T-helper 17 cell (primary cell): Measurements from ENCODE around the gene SEMA6B. TPM values are rescaled to one million over a fixed set of nuclear protein-coding genes. Genes with fewer than 3 reads are reported as not detected.
"Not testable (repeated sequence)": the region's sequence is repeated elsewhere in the genome, so short reads cannot be mapped to it uniquely, and the experiment has no call there.

Experiments
- ATAC-seq: fragments of 150-1000 bp; cut with Tn5 transposase; 2 replicates; pipeline ENCODE4 v1.10.0; 2021; ENCODE audit warnings: mild to moderate bottlenecking, moderate library complexity
- DNase-seq, 3 donors: peaks; one replicate each; pipeline versions ENCODE4 v3.0.0 to v3.0.0-alpha.2; 2020 to 2021
- H3K9me3 ChIP-seq: one replicate; pipeline ENCODE4 v1.7.0; 2013; ENCODE audit warnings: low read length, mild to moderate bottlenecking; ENCODE audit not compliant: control insufficient read depth, poor library complexity, severe bottlenecking
- H3K27ac Mint-ChIP-seq: one replicate; pipeline ENCODE4 v1.8.0; 2022; ENCODE audit warnings: mild to moderate bottlenecking, moderate library complexity, mixed read lengths
- H3K27me3 Mint-ChIP-seq: one replicate; pipeline ENCODE4 v1.8.0; 2022; ENCODE audit warnings: mixed read lengths
- H3K36me3 Mint-ChIP-seq: one replicate; pipeline ENCODE4 v1.8.0; 2022; ENCODE audit warnings: low read depth, mixed read lengths
- H3K4me1 Mint-ChIP-seq: one replicate; pipeline ENCODE4 v1.8.0; 2022; ENCODE audit warnings: mild to moderate bottlenecking, mixed read lengths
- H3K4me3 Mint-ChIP-seq: one replicate; pipeline ENCODE4 v1.8.0; 2022; ENCODE audit warnings: mild to moderate bottlenecking, moderate library complexity, mixed read lengths
- total RNA-seq, 4 donors: library from RNA in 2 of 4; stranded (reverse) in 2 of 4; gene quantifications; one replicate each; pipeline ENCODE4 v1.2.3 and lab custom pipeline; 2022 to 2026

The SEMA6B gene
- total RNA-seq, 2 donors from 2014 or later, result 0.20 to 0.52 TPM

DNA sequence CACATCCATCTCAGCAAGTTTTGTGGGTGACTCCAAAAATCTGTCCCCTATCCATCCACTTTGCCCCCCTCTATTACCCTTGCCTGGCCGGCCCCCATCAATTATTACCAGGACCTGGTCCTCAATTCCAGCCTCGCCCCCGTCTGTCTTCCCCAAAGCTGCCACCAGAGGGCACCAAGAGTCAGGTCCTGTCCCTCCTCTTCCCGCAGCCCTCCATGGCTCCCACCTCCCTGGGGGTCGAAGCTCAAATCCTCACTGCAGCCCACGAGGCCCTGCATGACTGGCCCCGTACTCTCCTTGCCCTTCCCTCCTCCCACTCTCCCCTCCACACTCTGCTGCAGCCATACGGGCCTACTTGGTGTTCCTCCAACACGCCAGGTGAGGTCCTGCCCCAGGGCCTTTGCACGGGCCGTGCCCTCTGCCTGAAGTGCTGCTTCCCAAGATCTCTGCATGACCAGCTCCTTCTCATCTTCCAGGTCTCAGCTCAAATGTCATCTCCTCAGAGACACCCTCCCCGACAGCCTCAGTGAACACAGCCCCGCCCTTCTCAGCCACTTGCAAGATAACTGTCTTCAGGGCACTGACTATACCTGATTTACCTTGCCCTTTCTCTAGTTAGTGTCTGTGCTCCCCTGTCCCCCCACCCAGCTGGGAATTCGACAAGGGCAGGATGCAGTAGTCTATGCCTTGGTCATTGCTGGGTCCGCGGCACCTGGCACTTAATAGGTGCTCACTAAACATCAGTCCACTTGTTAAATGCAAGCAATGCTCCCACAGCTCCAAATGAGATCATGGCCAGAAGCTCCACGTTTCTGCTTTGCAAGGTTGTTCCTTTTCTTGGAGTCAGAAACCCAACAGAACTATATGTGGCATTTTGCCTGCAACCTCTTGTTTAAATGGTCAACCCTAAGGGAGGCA is 16.8 kb upstream of the SEMA6B start:
- H3K36me3 Mint-ChIP-seq, result peaks cover 3% of the 10 kb centered on the region
- peaks cover 65% of the 10 kb centered on the region for H3K27me3 Mint-ChIP-seq
- DNase-seq, result peak; percentile 46 to 59 (median 52)
- H3K9me3 ChIP-seq, result no peaks in the 10 kb centered on the region
- H3K4me1 Mint-ChIP-seq, result peaks cover 4% of the 10 kb centered on the region
- peak; percentile 46 for ATAC-seq
- H3K27ac Mint-ChIP-seq, result no peak overlapping the region
- H3K4me3 Mint-ChIP-seq, result no peak overlapping the region

DNA sequence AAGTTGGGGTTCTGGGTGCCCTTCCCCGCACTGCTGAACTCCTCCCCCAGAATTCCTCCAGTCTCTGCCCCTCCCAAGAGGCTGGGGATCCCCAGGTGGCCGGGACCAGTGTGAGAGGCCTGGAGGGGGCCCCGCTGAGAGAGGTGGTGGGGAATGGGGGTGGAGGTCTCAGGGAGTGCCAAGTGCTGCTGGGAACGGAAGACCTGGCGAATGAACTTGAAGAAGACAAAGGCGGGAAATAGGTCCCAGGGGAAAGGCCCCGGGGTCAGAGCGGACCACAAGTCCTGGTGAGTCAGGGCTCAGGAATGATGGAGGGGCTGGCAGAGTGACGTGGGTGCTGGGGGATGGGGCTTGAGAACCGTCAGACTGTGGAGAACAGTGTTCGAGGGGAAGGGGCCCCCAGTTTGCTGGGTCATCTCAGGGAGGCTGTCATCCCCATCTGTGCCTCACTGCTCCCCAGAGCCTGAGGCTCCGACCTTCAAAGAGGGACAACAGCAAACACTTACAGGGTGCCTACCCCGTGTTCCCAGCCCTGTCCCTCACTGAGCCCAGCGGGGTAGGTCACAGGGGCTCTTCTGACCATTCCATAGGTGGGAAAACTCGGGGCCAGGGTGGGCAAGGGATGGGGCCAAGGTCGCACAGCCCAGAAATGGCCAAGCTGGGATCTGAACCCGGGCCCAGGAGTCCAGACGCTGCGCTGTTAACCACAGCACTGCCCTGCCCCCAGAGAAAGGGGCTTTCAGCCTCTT is 16.0 kb upstream of the SEMA6B start:
- Mint-ChIP-seq H3K27ac (no peak overlapping the region), H3K4me3 (no peak overlapping the region), H3K4me1 (peaks cover 4% of the 10 kb centered on the region), H3K36me3 (peaks cover 3% of the 10 kb centered on the region), H3K27me3 (peaks cover 67% of the 10 kb centered on the region)
- H3K9me3 ChIP-seq, result no peaks in the 10 kb centered on the region
- ATAC-seq, result no peak
- no peak for DNase-seq

DNA sequence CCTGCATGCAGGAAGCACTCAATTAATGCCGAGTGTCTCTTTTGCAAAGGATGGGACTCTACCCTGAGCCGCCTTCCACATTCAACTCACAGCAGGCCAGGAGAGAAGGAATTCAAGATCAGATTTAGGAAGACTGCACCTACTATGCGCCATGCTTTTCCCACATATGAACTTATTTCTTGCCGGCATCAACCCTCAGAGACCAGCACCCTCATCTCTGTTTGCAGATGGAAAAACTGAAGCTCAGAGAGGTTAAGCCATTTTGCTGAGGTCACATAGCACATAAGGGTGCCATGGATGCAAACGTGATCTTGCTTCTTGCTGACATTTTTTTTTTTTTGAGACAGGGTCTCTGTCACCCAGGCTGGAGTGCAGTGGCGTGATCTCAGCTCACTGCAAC is 14.2 kb upstream of the SEMA6B start:
- no peak overlapping the region for H3K4me3 Mint-ChIP-seq
- peaks cover 3% of the 10 kb centered on the region for H3K36me3 Mint-ChIP-seq
- H3K9me3 ChIP-seq, result no peaks in the 10 kb centered on the region
- ATAC-seq (no peak), DNase-seq (no peak)
- peaks cover 58% of the 10 kb centered on the region for H3K27me3 Mint-ChIP-seq
- no peak overlapping the region for H3K27ac Mint-ChIP-seq
- H3K4me1 Mint-ChIP-seq, result peaks cover 4% of the 10 kb centered on the region

DNA sequence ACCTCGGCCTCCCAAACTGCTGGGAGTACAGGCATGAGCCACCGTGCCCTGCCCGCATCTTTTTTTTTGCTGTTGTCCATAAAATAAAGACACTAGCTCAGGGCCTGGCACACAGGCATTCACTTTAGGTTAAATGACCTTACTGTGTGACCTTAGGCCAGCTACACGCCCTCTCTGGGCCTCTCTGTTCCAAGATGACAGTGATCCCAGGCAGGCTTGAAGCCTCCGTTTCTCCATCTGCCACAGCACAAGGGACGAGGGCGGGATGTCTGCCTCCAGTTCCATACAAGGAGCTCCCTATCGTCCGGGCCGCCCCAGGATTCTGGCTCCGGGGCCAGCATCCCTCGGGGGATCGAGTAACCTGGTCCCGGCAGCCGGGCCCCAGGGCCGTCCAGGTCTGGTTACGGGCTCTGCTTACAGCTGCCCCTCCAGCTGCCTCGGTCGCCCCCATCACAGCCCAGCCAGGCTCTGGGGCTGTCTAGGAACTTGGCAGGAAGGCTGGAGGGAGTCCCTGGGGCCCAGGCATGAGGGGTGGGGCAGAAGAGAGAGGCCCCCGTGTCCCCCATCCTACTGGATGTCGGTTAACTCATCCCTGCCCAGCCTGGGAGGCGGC is 11.9 kb upstream of the SEMA6B start:
- Mint-ChIP-seq H3K27me3 (peaks cover 49% of the 10 kb centered on the region), H3K4me1 (peaks cover 6% of the 10 kb centered on the region), H3K27ac (no peak overlapping the region), H3K4me3 (no peak overlapping the region), H3K36me3 (peaks cover 5% of the 10 kb centered on the region)
- no peaks in the 10 kb centered on the region for H3K9me3 ChIP-seq
- ATAC-seq, result no peak
- no peak for DNase-seq

DNA sequence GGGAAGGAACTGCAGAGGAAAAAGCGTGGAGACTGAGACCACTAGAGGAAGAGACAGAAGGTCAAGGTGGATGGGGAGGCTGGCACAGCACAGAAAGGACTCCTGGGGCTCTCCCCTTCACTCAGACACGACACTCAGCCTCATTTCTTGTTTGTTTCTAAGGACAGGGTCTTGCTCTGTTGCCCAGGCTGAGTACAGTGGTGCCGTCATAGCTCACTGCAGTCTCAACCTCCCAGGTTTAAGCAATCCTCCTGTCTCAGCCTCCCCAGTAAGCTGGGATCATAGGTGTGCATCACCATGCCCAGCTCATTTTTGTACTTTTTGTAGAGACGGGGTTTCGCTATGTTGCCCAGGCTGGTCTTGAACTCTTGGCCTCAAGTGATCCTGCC is 11.4 kb upstream of the SEMA6B start:
- peaks cover 3% of the 10 kb centered on the region for H3K36me3 Mint-ChIP-seq
- no peak overlapping the region for H3K27ac Mint-ChIP-seq
- no peak for ATAC-seq
- no peak overlapping the region for H3K4me3 Mint-ChIP-seq
- no peak for DNase-seq
- peaks cover 44% of the 10 kb centered on the region for H3K27me3 Mint-ChIP-seq
- peaks cover 4% of the 10 kb centered on the region for H3K4me1 Mint-ChIP-seq
- no peaks in the 10 kb centered on the region for H3K9me3 ChIP-seq

DNA sequence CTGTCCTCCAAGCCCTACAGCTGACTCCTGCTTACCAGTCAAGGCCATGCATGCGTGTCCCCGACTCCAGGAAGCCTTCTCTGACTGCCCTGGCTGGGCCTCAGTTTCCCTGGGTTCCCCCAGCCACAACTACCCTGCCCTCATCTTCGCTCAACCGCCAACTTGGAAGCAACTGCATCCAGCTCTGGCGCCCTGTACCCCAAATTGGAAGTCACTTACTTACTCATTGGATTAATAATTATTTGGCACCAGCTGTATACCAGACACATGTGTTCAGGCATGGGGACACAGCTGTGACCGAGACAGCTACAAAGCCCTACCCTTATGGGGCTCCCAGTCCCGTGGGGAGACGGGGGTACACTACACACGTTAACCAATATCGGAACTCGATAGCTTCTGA is 10.9 kb upstream of the SEMA6B start:
- H3K4me3 Mint-ChIP-seq, result no peak overlapping the region
- ATAC-seq, result no peak
- H3K36me3 Mint-ChIP-seq, result peaks cover 2% of the 10 kb centered on the region
- H3K27me3 Mint-ChIP-seq, result peaks cover 39% of the 10 kb centered on the region
- H3K27ac Mint-ChIP-seq, result no peak overlapping the region
- H3K4me1 Mint-ChIP-seq, result peaks cover 4% of the 10 kb centered on the region
- H3K9me3 ChIP-seq, result no peaks in the 10 kb centered on the region
- no peak for DNase-seq

DNA sequence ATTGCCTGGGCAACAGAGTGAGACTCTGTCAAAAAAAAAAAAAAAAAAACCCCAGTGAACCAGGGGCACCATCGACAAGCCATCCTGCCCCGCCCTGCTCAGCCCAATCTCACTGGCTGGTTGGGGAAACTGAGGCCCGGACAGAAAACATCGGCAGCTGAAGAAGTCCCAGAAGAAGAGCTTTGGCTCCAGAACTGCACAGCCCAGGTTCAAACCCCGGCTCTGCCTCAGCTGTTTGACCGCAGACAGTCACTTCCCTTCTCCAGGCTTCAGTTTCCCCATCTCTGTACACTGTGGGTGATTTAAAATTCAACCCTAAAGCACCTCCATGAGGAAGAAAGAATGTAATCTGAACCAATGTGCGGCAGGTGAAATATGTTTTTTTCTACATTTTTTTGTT is 9.4 kb upstream of the SEMA6B start:
- peaks cover 4% of the 10 kb centered on the region for H3K4me1 Mint-ChIP-seq
- peaks cover 2% of the 10 kb centered on the region for H3K36me3 Mint-ChIP-seq
- ATAC-seq (no peak), DNase-seq (no peak)
- H3K9me3 ChIP-seq, result no peaks in the 10 kb centered on the region
- H3K27me3 Mint-ChIP-seq, result peaks cover 28% of the 10 kb centered on the region
- no peak overlapping the region for H3K4me3 Mint-ChIP-seq
- no peak overlapping the region for H3K27ac Mint-ChIP-seq

DNA sequence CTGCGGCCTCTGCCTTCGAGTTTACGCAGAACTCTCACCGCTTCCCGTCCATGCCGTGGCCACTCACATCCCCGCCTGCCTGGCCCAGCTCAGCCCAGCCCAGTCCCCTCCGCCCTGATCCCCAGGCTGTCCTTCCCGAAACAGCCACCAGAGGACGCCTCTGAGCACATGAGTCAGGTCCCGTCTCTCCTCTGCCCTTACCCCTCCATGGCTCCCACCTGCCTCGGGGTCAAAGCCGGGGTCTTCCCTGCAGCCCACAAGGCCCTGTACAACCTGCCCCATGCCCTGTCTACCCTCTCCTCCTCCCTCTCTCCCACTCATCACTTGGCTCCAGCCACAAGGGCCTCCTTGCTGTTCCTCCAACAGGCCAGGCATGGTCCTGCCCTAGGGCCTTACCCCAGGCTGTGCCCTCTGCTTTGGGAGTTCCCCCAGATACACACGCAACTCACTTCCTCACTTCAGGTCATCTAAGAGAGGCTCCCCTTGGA is 8.1 kb upstream of the SEMA6B start:
- DNase-seq, result peak; percentile 36 to 62 (median 39)
- no peak overlapping the region for H3K27ac Mint-ChIP-seq
- H3K36me3 Mint-ChIP-seq, result peaks cover 2% of the 10 kb centered on the region
- peak; percentile 67 for ATAC-seq
- peaks cover 25% of the 10 kb centered on the region for H3K27me3 Mint-ChIP-seq
- no peak overlapping the region for H3K4me3 Mint-ChIP-seq
- no peaks in the 10 kb centered on the region for H3K9me3 ChIP-seq
- peaks cover 4% of the 10 kb centered on the region for H3K4me1 Mint-ChIP-seq

DNA sequence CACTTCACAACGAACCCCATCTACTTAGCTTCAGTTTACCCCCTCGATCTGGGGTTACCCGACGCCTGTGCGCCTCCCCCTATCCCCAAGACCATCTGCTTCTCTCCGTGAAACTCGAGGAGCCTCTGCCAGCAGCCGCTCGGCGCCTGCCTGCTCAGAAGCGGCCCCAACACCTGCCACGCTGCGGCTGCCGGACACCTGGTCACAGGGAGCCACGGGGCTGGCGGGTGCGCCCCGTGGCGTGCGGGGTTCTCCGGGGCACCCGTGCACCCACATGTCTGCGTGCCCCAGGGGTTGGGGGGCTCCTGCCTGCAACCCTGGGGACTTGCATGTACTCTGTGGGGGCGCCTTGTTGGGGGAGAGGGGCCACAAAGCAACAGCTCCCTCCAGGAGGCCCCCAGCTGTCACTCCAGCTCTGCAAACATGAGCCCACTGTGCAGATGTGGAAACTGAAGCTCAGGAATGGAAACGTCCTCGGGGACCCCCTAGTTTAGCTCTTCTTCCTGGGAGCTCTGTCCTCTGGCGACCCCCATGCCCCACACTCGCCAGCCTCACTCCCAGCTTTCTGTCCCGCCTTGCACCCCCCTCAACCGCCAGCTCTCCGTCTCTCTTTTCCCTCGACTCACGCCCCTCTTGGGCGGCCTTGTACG is 7.0 kb upstream of the SEMA6B start:
- Mint-ChIP-seq H3K4me3 (no peak overlapping the region), H3K4me1 (peaks cover 4% of the 10 kb centered on the region), H3K27ac (no peak overlapping the region), H3K36me3 (peaks cover 2% of the 10 kb centered on the region), H3K27me3 (peaks cover 25% of the 10 kb centered on the region)
- DNase-seq (no peak), ATAC-seq (no peak)
- H3K9me3 ChIP-seq, result no peaks in the 10 kb centered on the region

DNA sequence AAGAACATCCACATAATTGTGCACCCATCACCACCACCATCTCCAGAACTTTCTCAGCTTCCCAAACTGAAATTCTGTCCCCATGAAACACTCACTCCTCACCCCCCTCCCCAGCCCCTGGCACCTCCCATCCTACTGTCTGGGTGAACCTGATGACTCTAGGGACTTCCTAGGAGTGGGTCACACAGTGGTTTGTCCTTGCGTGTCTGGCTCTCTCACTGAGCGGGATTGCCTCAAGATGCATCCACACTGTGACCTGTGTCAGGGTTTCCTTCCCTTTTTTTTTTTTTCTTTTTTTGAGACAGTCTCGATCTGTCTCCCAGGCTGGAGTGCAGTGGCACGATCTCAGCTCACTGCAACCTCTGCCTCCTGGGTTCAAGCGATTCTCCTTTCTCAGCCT is 4.1 kb upstream of the SEMA6B start:
- peaks cover 18% of the 10 kb centered on the region for H3K27me3 Mint-ChIP-seq
- H3K4me1 Mint-ChIP-seq, H3K36me3 Mint-ChIP-seq, DNase-seq, H3K4me3 Mint-ChIP-seq, H3K27ac Mint-ChIP-seq, H3K9me3 ChIP-seq: not testable (repeated sequence)
- ATAC-seq, result peak; percentile 55

DNA sequence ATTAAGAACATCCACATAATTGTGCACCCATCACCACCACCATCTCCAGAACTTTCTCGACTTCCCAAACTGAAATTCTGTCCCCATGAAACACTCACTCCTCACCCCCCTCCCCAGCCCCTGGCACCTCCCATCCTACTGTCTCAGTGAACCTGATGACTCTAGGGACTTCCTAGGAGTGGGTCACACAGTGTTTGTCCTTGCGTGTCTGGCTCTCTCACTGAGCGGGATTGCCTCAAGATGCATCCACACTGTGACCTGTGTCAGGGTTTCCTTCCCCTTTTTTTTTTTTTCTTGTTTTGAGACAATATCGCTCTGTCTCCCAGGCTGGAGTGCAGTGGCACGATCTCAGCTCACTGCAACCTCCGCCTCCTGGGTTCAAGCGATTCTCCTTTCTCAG is 2.6 kb upstream of the SEMA6B start:
- peak; percentile 60 for ATAC-seq
- H3K36me3 Mint-ChIP-seq, DNase-seq, H3K27me3 Mint-ChIP-seq, H3K4me3 Mint-ChIP-seq, H3K27ac Mint-ChIP-seq, H3K4me1 Mint-ChIP-seq, H3K9me3 ChIP-seq: not testable (repeated sequence)

DNA sequence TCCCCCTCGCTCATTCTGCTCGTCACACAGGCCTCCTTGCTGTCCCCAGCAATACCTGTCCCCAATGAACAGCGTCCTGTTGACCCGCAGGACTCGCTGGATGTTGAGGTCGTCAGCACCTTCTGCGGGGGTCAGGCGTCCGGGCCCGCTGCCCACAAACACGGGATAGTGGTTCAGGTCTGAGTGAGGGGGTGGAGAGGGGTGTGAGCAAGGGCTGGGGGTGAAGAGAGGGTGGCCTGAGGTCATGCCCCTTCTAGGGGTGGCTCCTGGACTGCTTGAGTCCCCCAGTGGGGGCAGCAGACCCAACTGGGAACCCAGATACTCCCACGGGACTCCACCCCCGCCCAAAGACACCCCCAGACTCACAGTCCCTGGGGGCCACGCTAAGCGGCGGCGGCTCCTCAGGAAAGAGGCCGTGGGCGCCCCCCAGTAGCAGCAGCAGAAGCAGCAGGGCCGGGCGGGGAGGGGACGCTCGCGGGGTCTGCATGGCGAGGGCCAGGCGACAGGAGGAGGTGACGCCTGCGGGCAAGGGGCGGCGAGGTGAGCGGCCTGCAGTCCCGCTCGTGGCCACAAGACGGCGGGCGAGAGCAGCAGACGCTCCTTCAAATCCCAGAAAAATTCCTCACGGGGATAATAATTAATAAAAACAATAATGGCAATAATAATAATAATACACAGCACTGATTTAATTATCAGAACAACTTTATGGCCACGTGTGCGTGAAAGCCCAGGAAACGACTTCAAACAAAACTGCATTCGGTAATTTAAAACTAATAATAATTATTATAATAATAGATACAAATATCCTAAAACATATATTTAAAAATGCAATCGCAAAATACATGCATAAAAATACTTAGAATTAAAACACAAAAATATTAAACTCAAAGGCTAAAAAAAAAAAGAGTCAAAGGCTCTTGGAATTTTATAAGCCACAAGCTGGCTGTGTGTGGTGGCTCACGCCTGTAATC is 1.2 kb downstream of the SEMA6B start:
- Mint-ChIP-seq H3K27ac (no peak overlapping the region), H3K4me1 (peaks cover 3% of the 10 kb centered on the region), H3K4me3 (no peak overlapping the region), H3K36me3 (no peaks in the 10 kb centered on the region), H3K27me3 (no peaks in the 10 kb centered on the region)
- DNase-seq, result peak in 2 of 3 donors; percentile 26 to 37
- no peaks in the 10 kb centered on the region for H3K9me3 ChIP-seq
- ATAC-seq, result no peak
